Upper lobe of left lung (tissue), 4 donors: ENCODE data around the gene HSPA9.

Source experiments
- EP300 ChIP-seq, 4 donors: sonication (generic); formaldehyde crosslinking; IDR thresholded peaks; one replicate each; pipeline ENCODE4 v1.5.1; 2017; ENCODE audit warnings: antibody characterized with exemption in 4 of 4, control low read depth in 2 of 4
- POLR2A ChIP-seq, 4 donors: fragments of 450-650 bp; IDR thresholded peaks; one replicate each; pipeline ENCODE4 v1.5.1; 2016 to 2017; ENCODE audit warnings: antibody characterized with exemption in 4 of 4, mild to moderate bottlenecking in 2 of 4
- POLR2AphosphoS5 ChIP-seq, 2 donors: sonication (generic); formaldehyde crosslinking; IDR thresholded peaks; one replicate each; pipeline ENCODE4 v1.5.1; 2017; ENCODE audit warnings: antibody characterized with exemption in 2 of 2
- TF ChIP-seq, protein P1 (sequence below), 6 experiments: fragments of 450-650 bp in 4 of 6; fragments of 200-600 bp in 2 of 6; sonication (generic) in 2 of 6; IDR thresholded peaks; one replicate each; pipeline ENCODE4 v1.5.1; 2016 to 2019; ENCODE audit warnings: antibody characterized with exemption in 6 of 6

DNA sequence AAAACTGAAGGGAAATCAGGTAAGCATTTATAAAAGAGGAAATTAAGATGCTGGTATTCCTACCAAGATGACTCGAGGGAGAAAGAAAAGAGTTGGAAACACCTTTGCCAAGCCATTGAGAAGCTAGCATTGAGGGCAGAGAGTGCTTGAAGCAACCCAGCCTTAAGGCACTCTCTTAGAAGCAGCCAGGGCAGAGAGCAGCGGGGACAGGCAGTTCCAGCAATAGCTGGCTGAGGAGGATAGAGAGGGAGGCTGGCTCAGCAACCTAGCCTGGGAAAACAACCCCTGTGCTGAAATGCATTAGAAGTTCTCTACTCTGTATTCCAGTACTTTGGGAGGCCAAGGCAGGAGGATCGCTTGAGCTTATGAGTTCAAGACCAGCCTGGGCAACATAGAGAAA lies 40.3 kb upstream of the HSPA9 start:
- TF ChIP-seq, protein P1, sequence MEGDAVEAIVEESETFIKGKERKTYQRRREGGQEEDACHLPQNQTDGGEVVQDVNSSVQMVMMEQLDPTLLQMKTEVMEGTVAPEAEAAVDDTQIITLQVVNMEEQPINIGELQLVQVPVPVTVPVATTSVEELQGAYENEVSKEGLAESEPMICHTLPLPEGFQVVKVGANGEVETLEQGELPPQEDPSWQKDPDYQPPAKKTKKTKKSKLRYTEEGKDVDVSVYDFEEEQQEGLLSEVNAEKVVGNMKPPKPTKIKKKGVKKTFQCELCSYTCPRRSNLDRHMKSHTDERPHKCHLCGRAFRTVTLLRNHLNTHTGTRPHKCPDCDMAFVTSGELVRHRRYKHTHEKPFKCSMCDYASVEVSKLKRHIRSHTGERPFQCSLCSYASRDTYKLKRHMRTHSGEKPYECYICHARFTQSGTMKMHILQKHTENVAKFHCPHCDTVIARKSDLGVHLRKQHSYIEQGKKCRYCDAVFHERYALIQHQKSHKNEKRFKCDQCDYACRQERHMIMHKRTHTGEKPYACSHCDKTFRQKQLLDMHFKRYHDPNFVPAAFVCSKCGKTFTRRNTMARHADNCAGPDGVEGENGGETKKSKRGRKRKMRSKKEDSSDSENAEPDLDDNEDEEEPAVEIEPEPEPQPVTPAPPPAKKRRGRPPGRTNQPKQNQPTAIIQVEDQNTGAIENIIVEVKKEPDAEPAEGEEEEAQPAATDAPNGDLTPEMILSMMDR (IDR thresholded peaks at IDR 0.05) = no peak
- TF ChIP-seq EP300 (IDR thresholded peaks at IDR 0.05) (no peak), POLR2AphosphoS5 (IDR thresholded peaks at IDR 0.05) (no peak), POLR2A (IDR thresholded peaks at IDR 0.05) (no peak)
